Panc1 (cell line): ENCODE data around the gene IL10RB. TPM values are rescaled to one million over a fixed set of nuclear protein-coding genes. Genes with fewer than 3 reads are reported as not detected.

Experiments used
- ATAC-seq: fragments of 200-7000 bp; cut with Tn5 transposase; 2 replicates; pipeline ENCODE4 v1.9.1; 2020; ENCODE audit warnings: mild to moderate bottlenecking, moderate library complexity
- BruUV-seq: library from RNA; stranded (reverse); fragments of 400-500 nt; replicated peaks from 2 replicates; lab custom pipeline; 2021; lab: Mats Ljungman, UMichigan
- CTCF ChIA-PET: fragments of 300-600 bp; sonication (Branson Sonifier 250); formaldehyde crosslinking; loops from one replicate; lab custom pipeline; 2022; ENCODE audit warnings: antibody characterized with exemption; lab: Charles Lee
- POLR2A ChIA-PET: fragments of 300-600 bp; sonication (Branson Sonifier 250); formaldehyde crosslinking; loops from one replicate; lab custom pipeline; 2022; ENCODE audit warnings: antibody characterized with exemption; lab: Charles Lee
- DNase-seq: peaks from one replicate; pipeline ENCODE4 v3.0.0-alpha.2; 2010; ENCODE audit warnings: low read depth, low spot score
- H3K27ac ChIP-seq: 2 replicates; pipeline ENCODE4 v1.5.1; 2011; ENCODE audit warnings: mild to moderate bottlenecking, low read length, inconsistent platforms
- H3K27me3 ChIP-seq: fragments of 200-500 bp; sonication (Bioruptor generic); 2 replicates; pipeline ENCODE4 v1.6.0; 2014; ENCODE audit warnings: low read length, inconsistent platforms; ENCODE audit not compliant: control insufficient read depth, insufficient read depth
- H3K36me3 ChIP-seq: fragments of 200-500 bp; sonication (Bioruptor generic); 2 replicates; pipeline ENCODE4 v1.5.1; 2014; ENCODE audit warnings: inconsistent platforms, mild to moderate bottlenecking, low read length, moderate library complexity; ENCODE audit not compliant: control insufficient read depth, insufficient read depth
- H3K4me1 ChIP-seq: 2 replicates; pipeline ENCODE4 v1.5.1; 2011; ENCODE audit warnings: inconsistent platforms, mild to moderate bottlenecking, low read length, moderate library complexity; ENCODE audit not compliant: control insufficient read depth, insufficient read depth
- H3K4me3 ChIP-seq, 2 experiments: 2 replicates each; pipeline ENCODE4 v1.5.1; 2011 to 2012; ENCODE audit warnings: low read depth in 2 of 2, low read length in 2 of 2, mild to moderate bottlenecking in 2 of 2, inconsistent platforms in 1 of 2, moderate library complexity in 1 of 2
- H3K9me3 ChIP-seq: fragments of 200-500 bp; sonication (Bioruptor generic); 2 replicates; pipeline ENCODE4 v1.5.1; 2014; ENCODE audit warnings: low read depth, mild to moderate bottlenecking, inconsistent platforms, low read length, moderate library complexity; ENCODE audit not compliant: control insufficient read depth, insufficient read depth
- POLR2AphosphoS5 ChIP-seq: IDR thresholded peaks from 2 replicates; pipeline ENCODE4 v1.6.1; 2012; ENCODE audit warnings: mild to moderate bottlenecking, low read depth, low read length, moderate library complexity
- SIN3A ChIP-seq: IDR thresholded peaks from 2 replicates; pipeline ENCODE4 v1.6.1; 2012; ENCODE audit warnings: low read depth, mild to moderate bottlenecking, low read length, moderate library complexity, borderline replicate concordance; ENCODE audit not compliant: insufficient read depth
- TCF7L2 ChIP-seq: IDR thresholded peaks from 2 replicates; pipeline ENCODE4 v1.6.1; 2011; ENCODE audit warnings: mild to moderate bottlenecking, low read depth, low read length, inconsistent platforms
- in situ Hi-C: cut with HindIII; loops from 2 replicates; pipeline ENCODE4 v1.10.0; 2016; ENCODE audit warnings: low sequenced_read_pairs, low pct_unique_long_range_greater_than_20kb
- intact Hi-C: fragments of 100-400 bp; cut with micrococcal nuclease; formaldehyde crosslinking; loops from one replicate; pipeline ENCODE4 v1.10.0; 2022; ENCODE audit not compliant: unreplicated experiment
- total RNA-seq: library from RNA; stranded (reverse); gene quantifications from one replicate; pipeline ENCODE4 v1.2.1, GENCODE V29; 2021; ENCODE audit not compliant: unreplicated experiment
- TF ChIP-seq, protein P1 (sequence below): fragments of 450-650 bp; IDR thresholded peaks from 2 replicates; pipeline ENCODE4 v1.5.1; 2017; ENCODE audit warnings: mild to moderate bottlenecking
- TF ChIP-seq, protein P2 (sequence below), 2 experiments: IDR thresholded peaks; 2 replicates each; pipeline ENCODE4 v1.6.1; 2011 to 2012; ENCODE audit warnings: low read depth in 2 of 2, control low read depth in 1 of 2, low read length in 1 of 2, mild to moderate bottlenecking in 1 of 2, moderate library complexity in 1 of 2; ENCODE audit not compliant: insufficient read depth in 1 of 2

The IL10RB gene
- total RNA-seq, 1 experiment from 2014 or later: 17.7 TPM

DNA sequence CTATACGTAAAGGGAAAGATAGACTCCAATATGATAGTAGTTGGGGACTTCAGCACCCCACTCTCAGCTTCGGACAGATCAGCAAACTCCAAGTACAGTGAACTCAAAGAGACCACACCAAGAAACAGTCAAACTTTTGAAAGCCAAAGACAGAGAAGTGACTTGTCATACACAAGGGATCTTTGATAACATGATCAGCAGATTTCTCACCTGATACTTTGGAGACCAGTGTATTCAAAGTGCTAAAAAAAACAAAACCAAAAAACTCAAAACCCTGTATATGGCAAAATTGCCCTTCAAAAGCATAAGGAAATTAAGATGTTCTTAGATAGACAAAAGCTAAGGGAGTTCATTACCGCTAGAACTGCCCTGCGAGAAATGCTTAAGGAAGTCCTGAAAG is 68.0 kb downstream of the IL10RB start:
- BruUV-seq: no TSS peak
- POLR2A ChIA-PET: no interaction called here
- H3K36me3 ChIP-seq: no peaks in the 10 kb centered on the region

DNA sequence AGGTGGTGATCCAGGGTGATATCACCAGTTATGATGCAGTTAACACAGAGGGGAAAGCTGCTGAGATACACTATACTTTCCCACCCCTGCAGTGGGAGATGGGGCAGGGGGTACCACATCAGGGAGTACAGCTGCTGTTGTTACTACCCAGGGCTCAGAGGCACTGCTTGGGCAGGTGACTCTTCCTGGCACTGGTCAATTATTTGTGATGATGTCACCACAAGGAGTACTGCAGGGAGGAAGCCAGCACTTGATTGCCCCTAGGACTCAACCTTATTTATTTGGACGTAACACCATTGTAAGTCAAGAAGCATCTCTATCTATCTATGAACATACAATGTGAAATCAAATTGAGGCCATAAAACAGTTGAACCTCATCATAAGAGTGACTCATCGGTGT is 68.7 kb downstream of the IL10RB start:
- Histone ChIP-seq H3K9me3 (peaks cover 10% of the 10 kb centered on the region; the same call in 1 of the 2 replicates), H3K4me1 (no peaks in the 10 kb centered on the region), H3K27ac (no peak overlapping the region), H3K27me3 (no peaks in the 10 kb centered on the region), H3K4me3 (no peak overlapping the region), H3K36me3 (no peaks in the 10 kb centered on the region)
- POLR2A ChIA-PET: no interaction called here
- ATAC-seq (no peak), DNase-seq (no peak)
- in situ Hi-C loops: no loop called here
- CTCF ChIA-PET: no interaction called here
- intact Hi-C loops: no loop called here
- TF ChIP-seq, protein P1, sequence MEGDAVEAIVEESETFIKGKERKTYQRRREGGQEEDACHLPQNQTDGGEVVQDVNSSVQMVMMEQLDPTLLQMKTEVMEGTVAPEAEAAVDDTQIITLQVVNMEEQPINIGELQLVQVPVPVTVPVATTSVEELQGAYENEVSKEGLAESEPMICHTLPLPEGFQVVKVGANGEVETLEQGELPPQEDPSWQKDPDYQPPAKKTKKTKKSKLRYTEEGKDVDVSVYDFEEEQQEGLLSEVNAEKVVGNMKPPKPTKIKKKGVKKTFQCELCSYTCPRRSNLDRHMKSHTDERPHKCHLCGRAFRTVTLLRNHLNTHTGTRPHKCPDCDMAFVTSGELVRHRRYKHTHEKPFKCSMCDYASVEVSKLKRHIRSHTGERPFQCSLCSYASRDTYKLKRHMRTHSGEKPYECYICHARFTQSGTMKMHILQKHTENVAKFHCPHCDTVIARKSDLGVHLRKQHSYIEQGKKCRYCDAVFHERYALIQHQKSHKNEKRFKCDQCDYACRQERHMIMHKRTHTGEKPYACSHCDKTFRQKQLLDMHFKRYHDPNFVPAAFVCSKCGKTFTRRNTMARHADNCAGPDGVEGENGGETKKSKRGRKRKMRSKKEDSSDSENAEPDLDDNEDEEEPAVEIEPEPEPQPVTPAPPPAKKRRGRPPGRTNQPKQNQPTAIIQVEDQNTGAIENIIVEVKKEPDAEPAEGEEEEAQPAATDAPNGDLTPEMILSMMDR: no peak
- no peak for TF ChIP-seq SIN3A
- TF ChIP-seq POLR2AphosphoS5: no peak
- TF ChIP-seq, protein P2, sequence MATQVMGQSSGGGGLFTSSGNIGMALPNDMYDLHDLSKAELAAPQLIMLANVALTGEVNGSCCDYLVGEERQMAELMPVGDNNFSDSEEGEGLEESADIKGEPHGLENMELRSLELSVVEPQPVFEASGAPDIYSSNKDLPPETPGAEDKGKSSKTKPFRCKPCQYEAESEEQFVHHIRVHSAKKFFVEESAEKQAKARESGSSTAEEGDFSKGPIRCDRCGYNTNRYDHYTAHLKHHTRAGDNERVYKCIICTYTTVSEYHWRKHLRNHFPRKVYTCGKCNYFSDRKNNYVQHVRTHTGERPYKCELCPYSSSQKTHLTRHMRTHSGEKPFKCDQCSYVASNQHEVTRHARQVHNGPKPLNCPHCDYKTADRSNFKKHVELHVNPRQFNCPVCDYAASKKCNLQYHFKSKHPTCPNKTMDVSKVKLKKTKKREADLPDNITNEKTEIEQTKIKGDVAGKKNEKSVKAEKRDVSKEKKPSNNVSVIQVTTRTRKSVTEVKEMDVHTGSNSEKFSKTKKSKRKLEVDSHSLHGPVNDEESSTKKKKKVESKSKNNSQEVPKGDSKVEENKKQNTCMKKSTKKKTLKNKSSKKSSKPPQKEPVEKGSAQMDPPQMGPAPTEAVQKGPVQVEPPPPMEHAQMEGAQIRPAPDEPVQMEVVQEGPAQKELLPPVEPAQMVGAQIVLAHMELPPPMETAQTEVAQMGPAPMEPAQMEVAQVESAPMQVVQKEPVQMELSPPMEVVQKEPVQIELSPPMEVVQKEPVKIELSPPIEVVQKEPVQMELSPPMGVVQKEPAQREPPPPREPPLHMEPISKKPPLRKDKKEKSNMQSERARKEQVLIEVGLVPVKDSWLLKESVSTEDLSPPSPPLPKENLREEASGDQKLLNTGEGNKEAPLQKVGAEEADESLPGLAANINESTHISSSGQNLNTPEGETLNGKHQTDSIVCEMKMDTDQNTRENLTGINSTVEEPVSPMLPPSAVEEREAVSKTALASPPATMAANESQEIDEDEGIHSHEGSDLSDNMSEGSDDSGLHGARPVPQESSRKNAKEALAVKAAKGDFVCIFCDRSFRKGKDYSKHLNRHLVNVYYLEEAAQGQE (IDR thresholded peaks at IDR 0.05; ENCODE audit: insufficient read depth in 1 of 2, low read depth in 2 of 2, low read length in 1 of 2): no peak
- no peak for TF ChIP-seq TCF7L2
- BruUV-seq: no TSS peak

More for the DNA sequence above, 68.0 kb downstream of the IL10RB start:
- in situ Hi-C loops (no loop called here), intact Hi-C loops (no loop called here)
- CTCF ChIA-PET: no interaction called here
- DNase-seq: no peak
- no peak for ATAC-seq
- Histone ChIP-seq H3K9me3 (peaks cover 10% of the 10 kb centered on the region; the same call in 1 of the 2 replicates), H3K27ac (no peak overlapping the region), H3K27me3 (no peaks in the 10 kb centered on the region), H3K4me1 (no peaks in the 10 kb centered on the region), H3K4me3 (no peak overlapping the region)
- TF ChIP-seq SIN3A (no peak), POLR2AphosphoS5 (no peak), TCF7L2 (no peak)
- TF ChIP-seq, protein P1: no peak
- TF ChIP-seq, protein P2 (IDR thresholded peaks at IDR 0.05; ENCODE audit: insufficient read depth in 1 of 2, low read depth in 2 of 2, low read length in 1 of 2): no peak
